GM08714 (cell line): ENCODE measurements around the gene NKX2-4.

Experiments used
- H3K4me3 ChIP-seq: fragments of 200-500 bp; sonication (Bioruptor generic); 2 replicates; pipeline ENCODE4 v1.5.1; 2014; ENCODE audit warnings: mild to moderate bottlenecking, low read length, inconsistent platforms
- ZNF274 ChIP-seq: IDR thresholded peaks from 2 replicates; pipeline ENCODE4 v1.6.1; 2012; ENCODE audit warnings: mild to moderate bottlenecking, low read depth, low read length

Gene NKX2-4

DNA sequence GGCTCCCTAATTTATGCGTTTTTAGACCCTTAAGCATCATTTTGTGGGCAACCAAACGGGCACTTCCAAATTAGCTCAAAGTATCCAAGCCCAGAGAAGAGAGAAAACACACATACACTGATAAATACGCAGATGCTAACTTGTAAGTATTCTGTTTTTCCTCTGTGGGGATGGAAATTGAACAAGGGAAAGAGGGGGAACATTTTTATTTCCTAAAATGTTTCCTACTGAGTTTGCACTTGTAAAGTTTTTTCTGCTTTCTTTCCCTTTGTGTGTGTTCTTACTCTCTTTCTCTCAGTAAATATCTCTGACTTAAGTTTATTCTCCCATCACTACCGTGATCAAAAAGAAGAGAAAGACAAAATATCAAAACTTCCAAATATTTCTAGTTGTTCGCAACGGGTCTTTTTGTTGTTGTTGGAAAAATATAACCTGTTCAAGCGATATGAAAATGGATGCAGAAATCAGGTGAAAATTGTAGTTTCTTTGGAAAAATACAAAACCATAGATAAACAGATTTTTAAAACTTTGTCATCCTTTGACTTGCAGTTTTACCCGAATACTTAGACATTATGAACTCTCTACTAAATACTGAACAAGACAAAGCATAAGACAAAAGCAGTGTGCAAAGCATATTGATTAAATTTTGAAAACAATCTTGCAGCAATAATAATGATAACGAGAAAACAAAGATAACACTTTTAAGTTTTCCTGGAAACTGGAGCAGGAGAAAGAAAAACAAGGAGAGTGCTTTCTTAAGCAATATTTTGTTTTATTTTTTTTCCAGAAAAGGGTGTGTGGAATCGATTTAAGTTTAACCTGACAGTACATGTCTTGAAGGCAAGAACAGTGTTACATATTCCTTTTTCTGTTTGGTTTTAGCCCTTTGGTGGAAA, 1.0 kb upstream of the NKX2-4 start:
- no peak overlapping the region for H3K4me3 ChIP-seq
- no peak for TF ChIP-seq ZNF274

DNA sequence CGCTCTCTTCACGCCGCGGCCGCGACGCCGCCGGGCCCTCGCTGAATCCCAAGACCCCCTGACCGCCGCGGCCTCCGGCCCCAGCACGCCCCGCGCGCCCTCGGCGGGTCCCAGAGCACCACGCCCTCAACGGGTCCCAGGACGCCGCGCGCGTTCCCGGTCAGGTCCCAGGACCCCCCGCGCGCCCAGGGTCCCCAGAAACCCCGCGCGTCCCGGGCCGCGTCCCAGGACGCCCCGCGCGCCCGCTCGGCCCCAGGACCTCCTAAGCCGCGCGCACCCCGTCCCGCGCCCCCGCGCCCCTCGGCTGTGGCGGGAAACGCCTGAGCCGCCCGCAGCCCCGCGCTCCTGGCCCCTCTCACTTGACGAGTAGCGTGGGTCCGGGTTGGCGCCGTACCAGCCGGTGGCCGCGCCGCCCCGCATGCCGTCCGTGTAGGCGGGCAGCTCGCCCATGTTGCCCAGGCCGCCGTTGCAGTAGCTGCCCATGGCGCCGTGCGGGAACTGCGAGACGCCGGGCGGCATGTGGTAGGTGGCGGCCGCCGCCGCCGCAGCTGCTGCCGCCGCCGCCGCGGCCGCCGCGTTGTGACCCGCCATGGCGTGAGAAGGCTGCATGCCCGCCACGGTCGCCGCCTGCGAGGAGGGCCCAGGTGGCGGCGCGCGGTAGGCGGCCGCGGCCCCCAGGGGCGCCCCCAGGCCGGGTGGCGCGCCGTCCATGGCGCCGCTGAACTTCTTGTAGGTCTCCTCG, 556 bp downstream of the NKX2-4 start:
- H3K4me3 ChIP-seq: peak overlapping the region; percentile 44; the same call in 1 of the 2 replicates

DNA sequence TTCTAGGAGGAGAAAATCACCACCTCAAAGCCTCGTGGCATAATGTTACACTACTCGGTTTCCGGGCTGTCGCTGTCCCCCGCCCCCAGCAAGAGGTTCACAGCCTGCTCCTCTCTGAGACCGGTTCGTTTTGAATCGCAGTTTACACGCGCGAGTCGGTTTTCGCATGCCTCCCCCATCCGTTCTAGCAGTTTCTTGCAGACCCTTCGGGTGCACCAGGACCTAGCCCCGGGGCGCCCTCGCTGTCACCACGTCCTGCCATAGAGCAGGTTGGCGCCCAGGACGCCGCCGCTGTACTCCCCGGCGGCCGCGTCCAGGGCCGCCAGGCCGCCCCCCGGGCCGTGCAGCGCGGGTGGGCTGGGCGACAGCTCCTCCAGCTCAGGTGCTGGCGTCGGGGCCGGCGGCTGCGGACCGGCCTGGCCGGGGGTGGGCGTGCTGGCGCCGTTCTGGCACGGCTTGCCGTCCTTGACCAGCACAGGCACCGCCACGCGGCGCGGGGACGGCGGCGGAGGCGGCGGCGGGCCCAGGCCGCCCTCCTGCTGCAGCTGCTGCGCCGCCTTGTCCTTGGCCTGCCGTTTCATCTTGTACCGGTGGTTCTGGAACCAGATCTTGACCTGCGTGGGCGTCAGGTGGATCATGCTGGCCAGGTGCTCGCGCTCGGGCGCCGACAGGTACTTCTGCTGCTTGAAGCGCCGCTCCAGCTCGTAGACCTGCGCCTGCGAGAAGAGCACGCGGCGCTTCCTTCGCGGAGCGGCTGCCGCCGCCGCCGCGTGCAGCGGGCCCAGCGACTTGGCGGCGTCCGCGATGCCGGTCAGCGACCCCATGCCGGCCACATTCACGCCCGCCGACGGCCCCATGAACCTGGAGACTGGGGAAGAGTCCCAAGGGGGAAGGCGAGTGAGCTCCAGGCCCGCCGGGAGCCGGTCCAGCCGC, 1.4 kb downstream of the NKX2-4 start:
- no peak overlapping the region; the same call in 1 of the 2 replicates for H3K4me3 ChIP-seq

More for the DNA sequence above, 556 bp downstream of the NKX2-4 start:
- TF ChIP-seq ZNF274: no peak

DNA sequence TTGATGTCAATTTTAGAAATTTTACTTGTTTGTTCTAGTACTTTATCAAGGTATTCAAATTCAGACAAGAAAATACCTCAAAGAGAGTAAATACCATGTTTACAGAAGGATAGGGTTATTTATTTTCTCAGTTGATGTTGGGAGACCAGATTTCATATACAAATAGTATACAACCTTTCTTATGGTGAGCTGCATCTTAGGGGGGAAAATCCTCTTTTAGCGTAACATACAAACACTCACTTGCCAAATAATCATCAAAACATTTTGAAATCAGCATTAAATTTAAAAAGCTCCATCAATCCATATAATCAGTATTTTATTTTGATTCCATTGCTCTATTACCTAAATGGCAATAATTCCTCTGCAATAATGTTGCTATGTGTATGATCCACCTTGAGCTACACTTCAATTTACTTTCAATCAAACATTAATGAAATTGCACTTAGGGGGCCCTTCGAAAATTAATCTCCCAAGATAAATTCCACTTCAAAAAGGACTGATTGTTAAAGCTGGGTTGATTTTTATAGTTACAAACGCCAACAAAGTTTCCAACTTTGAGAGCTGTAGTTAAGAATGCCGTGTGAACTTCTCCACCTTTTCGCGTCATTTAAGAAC, 2.2 kb downstream of the NKX2-4 start:
- no peak for TF ChIP-seq ZNF274

More for the DNA sequence above, 1.4 kb downstream of the NKX2-4 start:
- no peak for TF ChIP-seq ZNF274

DNA sequence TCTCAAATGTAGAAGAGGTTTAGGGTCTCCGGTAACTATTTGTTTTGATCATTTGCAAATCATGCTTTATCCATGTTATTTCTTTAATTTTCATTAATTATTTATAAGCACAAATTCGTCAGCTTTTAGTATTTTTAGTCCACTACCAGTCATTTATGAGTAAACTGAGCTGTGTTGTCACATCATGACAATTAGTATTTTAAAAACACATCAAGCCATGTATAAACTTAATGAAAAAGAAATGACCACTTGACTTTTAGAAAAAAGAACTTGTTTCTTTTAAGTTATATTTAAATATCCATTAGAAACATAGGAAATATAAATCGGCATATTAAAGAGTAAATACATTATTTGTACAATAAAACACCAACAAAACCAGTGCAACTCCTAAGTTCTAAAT, 2.8 kb downstream of the NKX2-4 start:
- H3K4me3 ChIP-seq: no peak overlapping the region
- TF ChIP-seq ZNF274: no peak

More for the DNA sequence above, 2.2 kb downstream of the NKX2-4 start:
- H3K4me3 ChIP-seq: no peak overlapping the region

DNA sequence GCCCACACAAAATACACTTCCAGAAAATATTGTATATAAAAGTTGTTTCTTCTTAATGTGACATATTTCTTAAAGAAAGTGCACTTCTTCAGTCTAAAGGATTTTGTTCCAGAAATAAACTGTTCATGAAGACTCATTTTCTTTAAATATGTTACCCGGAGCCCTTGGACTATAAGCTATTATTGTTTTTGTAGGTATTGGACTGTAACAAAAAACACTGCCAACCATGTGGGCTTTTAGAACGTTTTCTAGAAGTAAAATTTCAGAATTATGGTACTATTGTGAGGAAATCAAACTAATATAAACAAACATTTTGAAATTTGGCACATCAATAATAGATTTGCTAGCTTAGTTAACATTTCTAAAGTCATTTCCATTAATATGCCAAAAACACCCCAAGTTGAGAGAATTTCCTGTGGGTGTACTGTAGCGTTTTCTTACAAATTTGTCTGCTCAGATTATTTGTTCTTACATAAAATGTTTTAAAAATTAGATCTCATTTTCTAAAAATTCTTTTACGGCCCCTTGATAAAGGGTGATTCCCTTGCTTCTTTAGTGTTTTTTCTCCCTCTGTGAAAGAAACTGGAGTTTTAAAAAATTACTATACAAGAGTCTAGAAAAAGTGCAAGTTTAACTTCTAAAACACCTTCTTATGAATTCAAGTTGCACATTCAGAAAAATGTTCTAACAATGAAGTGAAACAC, 3.4 kb downstream of the NKX2-4 start:
- TF ChIP-seq ZNF274: no peak
- no peak overlapping the region for H3K4me3 ChIP-seq

DNA sequence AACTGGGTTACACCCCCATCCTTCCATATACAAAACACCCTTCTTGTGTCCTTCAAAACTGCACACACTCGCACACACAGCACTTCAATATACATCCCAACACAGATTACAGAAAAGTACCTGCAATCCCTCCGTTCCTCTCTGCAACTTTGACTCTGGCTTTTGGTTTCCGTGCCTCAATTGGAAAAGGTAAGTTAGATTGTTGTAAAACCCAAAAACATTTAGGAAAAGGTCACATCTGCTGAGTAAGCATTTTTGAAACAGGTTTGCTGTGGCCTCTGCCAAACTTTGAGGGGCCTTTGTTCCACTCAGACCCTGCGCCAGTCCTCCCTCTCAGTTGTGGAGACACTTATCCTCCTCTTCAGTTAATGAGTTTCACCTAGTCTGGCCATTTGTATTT, 4.2 kb downstream of the NKX2-4 start:
- H3K4me3 ChIP-seq: no peak overlapping the region
- no peak for TF ChIP-seq ZNF274

DNA sequence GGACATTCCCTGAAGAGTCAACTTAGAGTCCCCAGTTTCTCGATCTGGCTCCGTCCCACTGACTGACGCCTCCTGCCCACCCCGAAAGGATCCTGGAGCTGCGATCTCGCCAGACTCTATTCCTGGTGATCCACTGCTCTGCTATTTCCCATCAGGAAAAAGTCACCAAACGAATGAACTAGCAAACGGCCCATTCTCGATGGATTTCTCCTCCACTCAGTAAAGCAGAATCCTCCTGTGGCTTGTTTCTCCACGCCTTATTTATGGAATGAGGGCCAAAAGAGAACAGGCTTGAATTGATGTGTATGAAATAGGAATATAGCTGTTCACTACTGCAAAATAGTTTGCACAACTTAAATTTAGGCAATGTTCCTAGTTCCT, 5.4 kb downstream of the NKX2-4 start:
- no peak for TF ChIP-seq ZNF274
- no peak overlapping the region; the same call in 1 of the 2 replicates for H3K4me3 ChIP-seq

DNA sequence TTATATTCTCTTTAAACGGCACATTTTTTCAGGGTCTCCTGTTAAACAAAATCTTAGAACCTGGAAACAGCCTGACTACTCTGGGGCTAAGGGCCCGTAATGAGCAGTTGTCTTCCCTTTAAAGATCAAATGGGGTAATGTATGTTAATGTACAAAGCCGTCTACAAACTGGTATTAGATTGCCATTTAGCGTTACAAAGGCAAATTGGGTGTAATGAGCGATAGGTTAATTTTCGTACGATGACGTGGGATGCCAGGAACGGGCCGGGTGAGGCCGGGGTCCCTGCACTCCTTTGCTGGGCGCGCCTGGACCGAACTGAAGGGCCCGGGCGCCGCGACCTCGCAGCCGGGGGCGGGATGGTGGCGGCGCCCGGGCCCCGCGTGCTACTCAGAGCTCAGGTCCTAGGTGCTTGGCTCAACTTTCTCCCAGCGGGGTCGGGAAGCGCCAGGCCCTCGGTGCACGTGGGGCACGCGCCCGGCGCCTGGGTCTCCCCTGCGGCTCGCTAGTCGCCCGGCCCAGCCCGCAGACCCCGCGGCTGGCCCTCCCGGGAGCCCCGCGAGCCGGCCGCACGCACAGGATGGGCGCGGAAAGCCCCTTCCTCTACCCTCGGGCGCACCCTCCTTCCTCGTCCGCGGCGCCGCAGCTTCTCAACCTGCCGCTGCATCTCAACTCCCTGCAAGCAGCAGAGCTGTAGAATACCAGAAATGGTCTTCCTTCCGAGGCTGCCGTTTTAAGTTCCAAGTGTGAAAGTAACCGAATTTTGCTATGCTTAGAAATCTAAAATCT, 5.9 kb downstream of the NKX2-4 start:
- TF ChIP-seq ZNF274: no peak
- no peak overlapping the region; the same call in 1 of the 2 replicates for H3K4me3 ChIP-seq

DNA sequence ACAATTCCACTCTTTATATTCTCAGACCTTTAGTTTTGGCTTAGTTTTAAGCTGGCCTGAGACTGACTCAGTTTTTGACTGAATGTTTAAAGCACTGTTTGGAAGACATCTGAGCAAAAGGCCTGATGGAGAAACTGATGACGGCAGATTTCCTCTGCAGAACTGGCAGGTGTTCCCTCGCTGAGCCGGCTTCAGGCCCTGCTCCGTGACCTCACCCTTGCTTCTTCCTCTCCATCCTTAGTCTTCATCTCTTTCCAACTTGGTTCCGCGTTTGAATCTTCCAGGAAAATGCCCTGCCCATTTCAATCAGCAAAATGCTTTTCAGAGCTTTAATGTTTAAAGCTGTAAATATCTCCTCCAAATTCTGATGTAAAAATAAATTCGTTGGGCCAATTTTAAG, 6.6 kb downstream of the NKX2-4 start:
- TF ChIP-seq ZNF274: no peak
- no peak overlapping the region for H3K4me3 ChIP-seq

DNA sequence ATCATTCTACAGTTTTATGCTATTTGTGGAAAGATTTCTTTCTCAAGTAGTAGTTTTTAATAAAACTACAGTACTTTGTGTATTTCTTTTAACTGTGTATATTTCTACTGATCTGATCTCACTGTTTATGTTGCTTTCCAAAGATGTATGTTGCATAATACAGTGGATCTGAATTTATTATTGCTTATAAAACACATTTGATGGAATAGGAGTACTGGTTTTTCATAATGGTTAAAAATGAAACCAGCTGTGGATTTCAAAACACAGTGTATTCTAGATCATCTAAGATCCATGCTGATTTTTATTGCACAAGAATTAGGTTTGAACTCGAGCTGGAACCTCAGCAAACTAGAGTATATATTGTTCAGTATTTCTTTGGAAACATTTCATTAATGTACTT, 8.0 kb downstream of the NKX2-4 start:
- H3K4me3 ChIP-seq: no peak overlapping the region
- no peak for TF ChIP-seq ZNF274

DNA sequence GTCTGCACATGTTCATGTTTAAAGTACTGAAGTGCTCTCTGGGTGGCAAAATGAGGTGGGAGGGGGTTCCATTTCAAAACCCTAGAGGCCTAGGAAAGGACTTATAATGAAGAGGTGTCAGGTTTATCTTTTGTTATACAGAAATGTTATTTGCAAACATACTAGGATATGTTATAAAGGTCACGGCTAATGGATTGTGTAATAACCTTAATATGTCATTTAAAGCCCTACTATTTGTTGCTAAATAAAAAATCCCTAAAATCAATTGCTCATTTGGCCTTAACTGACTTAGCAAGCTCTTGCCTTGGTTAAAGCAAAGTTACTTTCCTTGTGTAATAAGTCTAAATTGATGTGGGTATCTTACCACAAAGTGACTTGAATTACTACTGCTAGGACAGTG, 8.8 kb downstream of the NKX2-4 start:
- no peak overlapping the region for H3K4me3 ChIP-seq
- TF ChIP-seq ZNF274: no peak
